IgD-negative memory B cell (primary cell): Measurements from ENCODE around the gene GOLGA7B. TPM values are rescaled to one million over a fixed set of nuclear protein-coding genes. Genes with fewer than 3 reads are reported as not detected.
A peak's percentile ranks its signal among the peaks of the same experiment; 100 is the strongest.

Experiments used
- H3K27ac Mint-ChIP-seq, 3 donors: one replicate each; pipeline ENCODE4 v1.8.0; 2020 to 2022; ENCODE audit warnings: mild to moderate bottlenecking in 3 of 3, mixed read lengths in 3 of 3, moderate library complexity in 1 of 3
- H3K27me3 Mint-ChIP-seq: one replicate; pipeline ENCODE4 v1.8.0; 2021; ENCODE audit warnings: mixed read lengths
- H3K36me3 Mint-ChIP-seq: one replicate; pipeline ENCODE4 v1.8.0; 2020; ENCODE audit warnings: mild to moderate bottlenecking, mixed read lengths
- H3K4me1 Mint-ChIP-seq, 3 donors: one replicate each; pipeline ENCODE4 v1.8.0; 2020 to 2022; ENCODE audit warnings: mixed read lengths in 3 of 3, mild to moderate bottlenecking in 1 of 3
- H3K4me3 Mint-ChIP-seq, 4 donors: one replicate each; pipeline ENCODE4 v1.8.0; 2020 to 2022; ENCODE audit warnings: mild to moderate bottlenecking in 4 of 4, mixed read lengths in 4 of 4, moderate library complexity in 3 of 4
- H3K9me3 Mint-ChIP-seq, 3 donors: one replicate each; pipeline ENCODE4 v1.8.0; 2020 to 2021; ENCODE audit warnings: mixed read lengths in 3 of 3, mild to moderate bottlenecking in 1 of 3
- polyA plus RNA-seq: library from polyadenylated mRNA; unstranded; fragments of 300-500 nt; fragmentation: Illumina TruSeq; gene quantifications from one replicate; pipeline ENCODE4 v1.2.3, GENCODE V29; 2021

GOLGA7B gene
- polyA plus RNA-seq, 1 donor from 2014 or later: not detected

- peak overlapping the region in 1 of 3 donors; percentile 20 for H3K27ac Mint-ChIP-seq
- H3K9me3 Mint-ChIP-seq: peaks cover 0 to 2% (median 0%) of the 10 kb centered on the region in 3 donors
- peaks cover 26% of the 10 kb centered on the region for H3K27me3 Mint-ChIP-seq
Observed at GRCh38 chr10:97907211-97907610, 57.6 kb downstream of the GOLGA7B start.

GRCh38 chr10:97907830-97908229 is 58.2 kb downstream of the GOLGA7B start:
- H3K4me3 Mint-ChIP-seq: no peak overlapping the region

More at GRCh38 chr10:97907211-97907610, 57.6 kb downstream of the GOLGA7B start:
- Mint-ChIP-seq H3K4me3 (no peak overlapping the region), H3K4me1 (peaks cover 0 to 1% (median 0%) of the 10 kb centered on the region in 3 donors), H3K36me3 (peaks cover 1% of the 10 kb centered on the region)

GRCh38 chr10:97910661-97911060 is 61.0 kb downstream of the GOLGA7B start:
- Mint-ChIP-seq H3K4me3 (no peak overlapping the region), H3K4me1 (peaks cover 0 to 4% (median 1%) of the 10 kb centered on the region in 3 donors), H3K27me3 (peaks cover 30% of the 10 kb centered on the region)

More at GRCh38 chr10:97907830-97908229, 58.2 kb downstream of the GOLGA7B start:
- Mint-ChIP-seq H3K36me3 (peaks cover 1% of the 10 kb centered on the region), H3K4me1 (peaks cover 0 to 1% (median 0%) of the 10 kb centered on the region in 3 donors), H3K9me3 (peaks cover 0 to 2% (median 0%) of the 10 kb centered on the region in 3 donors), H3K27ac (no peak overlapping the region), H3K27me3 (peaks cover 29% of the 10 kb centered on the region)

GRCh38 chr10:97911217-97911616 is 61.6 kb downstream of the GOLGA7B start:
- Mint-ChIP-seq H3K27me3 (peaks cover 29% of the 10 kb centered on the region), H3K27ac (no peak overlapping the region), H3K9me3 (peaks cover 0 to 2% (median 0%) of the 10 kb centered on the region in 3 donors), H3K4me3 (no peak overlapping the region), H3K36me3 (peaks cover 1% of the 10 kb centered on the region), H3K4me1 (peaks cover 0 to 4% (median 1%) of the 10 kb centered on the region in 3 donors)

More at GRCh38 chr10:97910661-97911060, 61.0 kb downstream of the GOLGA7B start:
- Mint-ChIP-seq H3K27ac (no peak overlapping the region), H3K36me3 (peaks cover 1% of the 10 kb centered on the region), H3K9me3 (peaks cover 0 to 2% (median 0%) of the 10 kb centered on the region in 3 donors)

GRCh38 chr10:97913193-97913592 is 63.5 kb downstream of the GOLGA7B start:
- no peaks in the 10 kb centered on the region for H3K9me3 Mint-ChIP-seq
- no peaks in the 10 kb centered on the region for H3K36me3 Mint-ChIP-seq
- no peak overlapping the region for H3K27ac Mint-ChIP-seq
- no peak overlapping the region for H3K4me3 Mint-ChIP-seq
- H3K4me1 Mint-ChIP-seq: peaks cover 0 to 4% (median 1%) of the 10 kb centered on the region in 3 donors
- peaks cover 24% of the 10 kb centered on the region for H3K27me3 Mint-ChIP-seq

- Mint-ChIP-seq H3K9me3 (no peaks in the 10 kb centered on the region), H3K27me3 (peaks cover 26% of the 10 kb centered on the region), H3K4me3 (no peak overlapping the region), H3K4me1 (peaks cover 0 to 4% (median 1%) of the 10 kb centered on the region in 3 donors), H3K36me3 (no peaks in the 10 kb centered on the region), H3K27ac (no peak overlapping the region)
Observed at GRCh38 chr10:97913614-97914013, 64.0 kb downstream of the GOLGA7B start.

- Mint-ChIP-seq H3K36me3 (no peaks in the 10 kb centered on the region), H3K27me3 (peaks cover 28% of the 10 kb centered on the region), H3K4me1 (peaks cover 0 to 4% (median 4%) of the 10 kb centered on the region in 3 donors), H3K4me3 (no peak overlapping the region), H3K27ac (no peak overlapping the region), H3K9me3 (no peaks in the 10 kb centered on the region)
Observed at GRCh38 chr10:97914171-97914836, 64.7 kb downstream of the GOLGA7B start.

GRCh38 chr10:97914837-97915211 is 65.2 kb downstream of the GOLGA7B start:
- no peak overlapping the region for H3K27ac Mint-ChIP-seq
- H3K9me3 Mint-ChIP-seq: no peaks in the 10 kb centered on the region
- peaks cover 0 to 4% (median 4%) of the 10 kb centered on the region in 3 donors for H3K4me1 Mint-ChIP-seq
- no peaks in the 10 kb centered on the region for H3K36me3 Mint-ChIP-seq
- peaks cover 30% of the 10 kb centered on the region for H3K27me3 Mint-ChIP-seq
- no peak overlapping the region for H3K4me3 Mint-ChIP-seq

GRCh38 chr10:97915346-97916131 is 65.9 kb downstream of the GOLGA7B start:
- Mint-ChIP-seq H3K27ac (no peak overlapping the region), H3K4me1 (peaks cover 0 to 4% (median 4%) of the 10 kb centered on the region in 3 donors), H3K27me3 (peaks cover 31% of the 10 kb centered on the region), H3K4me3 (peak overlapping the region in 2 of 4 donors; percentile 28 to 59), H3K36me3 (no peaks in the 10 kb centered on the region), H3K9me3 (no peaks in the 10 kb centered on the region)

- H3K27ac Mint-ChIP-seq: no peak overlapping the region
- peaks cover 0 to 4% (median 3%) of the 10 kb centered on the region in 3 donors for H3K4me1 Mint-ChIP-seq
Observed at GRCh38 chr10:97916586-97916985, 66.9 kb downstream of the GOLGA7B start.

GRCh38 chr10:97919012-97919411 is 69.4 kb downstream of the GOLGA7B start:
- no peaks in the 10 kb centered on the region for H3K36me3 Mint-ChIP-seq
- peaks cover 26% of the 10 kb centered on the region for H3K27me3 Mint-ChIP-seq
- H3K9me3 Mint-ChIP-seq: no peaks in the 10 kb centered on the region
- peaks cover 0 to 4% (median 3%) of the 10 kb centered on the region in 3 donors for H3K4me1 Mint-ChIP-seq
- no peak overlapping the region for H3K27ac Mint-ChIP-seq
- H3K4me3 Mint-ChIP-seq: no peak overlapping the region

More at GRCh38 chr10:97916586-97916985, 66.9 kb downstream of the GOLGA7B start:
- H3K9me3 Mint-ChIP-seq: no peaks in the 10 kb centered on the region
- peaks cover 33% of the 10 kb centered on the region for H3K27me3 Mint-ChIP-seq
- H3K36me3 Mint-ChIP-seq: no peaks in the 10 kb centered on the region
- H3K4me3 Mint-ChIP-seq: no peak overlapping the region

GRCh38 chr10:97920865-97921264 is 71.2 kb downstream of the GOLGA7B start:
- no peak overlapping the region for H3K27ac Mint-ChIP-seq
- H3K4me1 Mint-ChIP-seq: peaks cover 0 to 2% (median 0%) of the 10 kb centered on the region in 3 donors
- H3K4me3 Mint-ChIP-seq: no peak overlapping the region
- peaks cover 30% of the 10 kb centered on the region for H3K27me3 Mint-ChIP-seq
- no peaks in the 10 kb centered on the region for H3K36me3 Mint-ChIP-seq
- H3K9me3 Mint-ChIP-seq: no peaks in the 10 kb centered on the region
